Neural cell (in vitro differentiated cells): ENCODE data around the gene MPP3. TPM values are rescaled to one million over a fixed set of nuclear protein-coding genes. Genes with fewer than 3 reads are reported as not detected.

Experiments
- H2AFZ ChIP-seq: fragments of 200-600, 300-800 bp; sonication (generic), shearing (Covaris generic); 2 replicates; pipeline ENCODE4 v1.6.0; 2014; ENCODE audit warnings: low read depth, mild to moderate bottlenecking, antibody characterized with exemption, low read length, moderate library complexity
- H3F3A ChIP-seq: fragments of 200-600 bp; shearing (Covaris generic); 2 replicates; pipeline ENCODE4 v1.6.1; 2016; ENCODE audit warnings: mild to moderate bottlenecking, moderate library complexity, mixed read lengths, antibody characterized with exemption, low read length; ENCODE audit not compliant: insufficient read depth, poor library complexity, severe bottlenecking
- H3K27ac ChIP-seq: fragments of 200-600, 300-800 bp; sonication (generic), shearing (Covaris generic); 2 replicates; pipeline ENCODE4 v1.5.1; 2014; ENCODE audit warnings: mild to moderate bottlenecking, low read length, moderate library complexity
- H3K27me3 ChIP-seq: fragments of 300-800, 200-600 bp; sonication (generic), shearing (Covaris generic); 2 replicates; pipeline ENCODE4 v1.6.0; 2014; ENCODE audit warnings: mild to moderate bottlenecking, low read depth, low read length, moderate library complexity; ENCODE audit not compliant: insufficient read depth
- H3K36me3 ChIP-seq: fragments of 300-800, 200-600 bp; sonication (generic), shearing (Covaris generic); 2 replicates; pipeline ENCODE4 v1.5.1; 2014; ENCODE audit warnings: mild to moderate bottlenecking, antibody characterized with exemption, low read length, moderate library complexity; ENCODE audit not compliant: insufficient read depth
- H3K4me2 ChIP-seq: fragments of 300-800, 200-600 bp; sonication (generic), shearing (Covaris generic); 2 replicates; pipeline ENCODE4 v1.6.0; 2014; ENCODE audit warnings: mild to moderate bottlenecking, low read length
- H3K4me3 ChIP-seq: fragments of 300-800, 200-600 bp; sonication (generic), shearing (Covaris generic); 2 replicates; pipeline ENCODE4 v1.5.1; 2014; ENCODE audit warnings: mild to moderate bottlenecking, low read length, moderate library complexity
- H3K79me2 ChIP-seq: fragments of 200-600 bp; shearing (Covaris generic); replicated peaks from 2 replicates; pipeline ENCODE4 v1.6.0; 2014; ENCODE audit warnings: mild to moderate bottlenecking, low read length, moderate library complexity; ENCODE audit not compliant: insufficient read depth
- H3K9ac ChIP-seq: fragments of 300-800, 200-600 bp; sonication (generic), shearing (Covaris generic); 2 replicates; pipeline ENCODE4 v1.6.1; 2016; ENCODE audit warnings: mild to moderate bottlenecking, low read length, mixed read lengths
- H3K9me2 ChIP-seq: fragments of 200-600 bp; shearing (Covaris generic); 2 replicates; pipeline ENCODE4 v1.6.1; 2016; ENCODE audit warnings: mild to moderate bottlenecking, low read length, mixed read lengths; ENCODE audit not compliant: insufficient read depth
- H3K9me3 ChIP-seq: fragments of 200-600, 300-800 bp; sonication (generic), shearing (Covaris generic); 2 replicates; pipeline ENCODE4 v1.6.1; 2016; ENCODE audit warnings: mild to moderate bottlenecking, mixed run types, low read length, moderate library complexity, mixed read lengths
- H4K20me1 ChIP-seq: fragments of 200-600 bp; shearing (Covaris generic); 2 replicates; pipeline ENCODE4 v1.6.1; 2016; ENCODE audit warnings: mild to moderate bottlenecking, mixed run types; ENCODE audit not compliant: insufficient read depth
- CTCF ChIP-seq: fragments of 450-650 bp; IDR thresholded peaks from 2 replicates; pipeline ENCODE4 v1.5.1; 2014; ENCODE audit warnings: antibody characterized with exemption, mild to moderate bottlenecking, moderate library complexity; ENCODE audit not compliant: poor library complexity, severe bottlenecking
- EP300 ChIP-seq: fragments of 450-650 bp; conservative IDR thresholded peaks from 2 replicates; pipeline ENCODE4 v1.6.1; 2014; ENCODE audit warnings: antibody characterized with exemption, mild to moderate bottlenecking, moderate library complexity; ENCODE audit not compliant: poor library complexity, severe bottlenecking
- EZH2 ChIP-seq: fragments of 200-600, 300-800 bp; shearing (Covaris generic), sonication (generic); IDR thresholded peaks from 2 replicates; pipeline ENCODE4 v1.6.1; 2014; ENCODE audit warnings: antibody characterized with exemption, low read length, borderline replicate concordance, mild to moderate bottlenecking; ENCODE audit not compliant: insufficient read depth, poor library complexity, severe bottlenecking
- MXI1 ChIP-seq: fragments of 450-650 bp; conservative IDR thresholded peaks from 2 replicates; pipeline ENCODE4 v1.6.1; 2014; ENCODE audit warnings: antibody characterized with exemption, mild to moderate bottlenecking; ENCODE audit not compliant: poor library complexity, severe bottlenecking
- POLR2AphosphoS5 ChIP-seq: IDR thresholded peaks from 2 replicates; pipeline ENCODE4 v1.6.1; 2012
- RAD21 ChIP-seq: fragments of 450-650 bp; conservative IDR thresholded peaks from 2 replicates; pipeline ENCODE4 v1.6.1; 2014; ENCODE audit warnings: antibody characterized with exemption, mild to moderate bottlenecking, moderate library complexity
- REST ChIP-seq: IDR thresholded peaks from 2 replicates; pipeline ENCODE4 v1.6.1; 2012; ENCODE audit warnings: borderline replicate concordance
- SMC3 ChIP-seq: fragments of 450-650 bp; conservative IDR thresholded peaks from 2 replicates; pipeline ENCODE4 v1.6.1; 2014; ENCODE audit warnings: antibody characterized with exemption, mild to moderate bottlenecking, moderate library complexity; ENCODE audit not compliant: poor library complexity
- TAF1 ChIP-seq: IDR thresholded peaks from 2 replicates; pipeline ENCODE4 v1.6.1; 2012; ENCODE audit warnings: low read depth
- polyA plus RNA-seq: library from polyadenylated mRNA; depleted of rRNA; stranded (reverse); fragments of >200 nt; gene quantifications from 2 replicates; pipeline ENCODE4 v1.2.3, GENCODE V29; 2014

MPP3 gene
- polyA plus RNA-seq, 1 donor from 2014 or later, result 48.1 TPM

- Histone ChIP-seq H3K36me3 (no peaks in the 10 kb centered on the region), H2AFZ (no peak overlapping the region), H3K79me2 (no peaks in the 10 kb centered on the region), H3K9ac (no peak overlapping the region), H3K9me2 (no peaks in the 10 kb centered on the region), H3K27me3 (no peaks in the 10 kb centered on the region), H3K27ac (no peak overlapping the region), H3F3A (no peaks in the 10 kb centered on the region), H4K20me1 (no peaks in the 10 kb centered on the region), H3K9me3 (no peaks in the 10 kb centered on the region), H3K4me2 (no peak overlapping the region), H3K4me3 (no peak overlapping the region)
- no peak for TF ChIP-seq CTCF
- TF ChIP-seq MXI1, result no peak
- no peak for TF ChIP-seq POLR2AphosphoS5
- TF ChIP-seq TAF1, result no peak
- TF ChIP-seq RAD21, result no peak
- TF ChIP-seq SMC3, result no peak
- TF ChIP-seq EP300, result no peak
- no peak for TF ChIP-seq REST
- no peak for TF ChIP-seq EZH2
Observed at GRCh38 chr17:43881758-43882505, 49.0 kb upstream of the MPP3 start.

GRCh38 chr17:43881181-43881580, 48.2 kb upstream of the MPP3 start:
- H4K20me1 ChIP-seq, result no peaks in the 10 kb centered on the region
- no peaks in the 10 kb centered on the region for H3K9me3 ChIP-seq
- H3K79me2 ChIP-seq, result no peaks in the 10 kb centered on the region
- no peaks in the 10 kb centered on the region for H3F3A ChIP-seq
- H2AFZ ChIP-seq, result no peak overlapping the region
- no peaks in the 10 kb centered on the region for H3K27me3 ChIP-seq
- no peak overlapping the region for H3K27ac ChIP-seq
- no peaks in the 10 kb centered on the region for H3K9me2 ChIP-seq
- no peak overlapping the region for H3K9ac ChIP-seq
- no peaks in the 10 kb centered on the region for H3K36me3 ChIP-seq
- no peak for TF ChIP-seq POLR2AphosphoS5
- TF ChIP-seq RAD21, result no peak
- TF ChIP-seq REST, result no peak
- no peak for TF ChIP-seq TAF1
- no peak for TF ChIP-seq EP300
- TF ChIP-seq EZH2, result no peak
- TF ChIP-seq SMC3, result no peak
- TF ChIP-seq CTCF, result no peak
- TF ChIP-seq MXI1, result no peak
- H3K4me2 ChIP-seq, result no peak overlapping the region
- no peak overlapping the region for H3K4me3 ChIP-seq
